Measurements from ENCODE around the gene ANLN. TPM values are rescaled to one million over a fixed set of nuclear protein-coding genes. Genes with fewer than 3 reads are reported as not detected.

The ANLN gene
- total and polyA plus RNA-seq, 2 experiments from 2014 or later, result 26.9 to 66.7 TPM

GRCh38 chr7:36363515-36363914 lies 26.1 kb upstream of the ANLN start:
- ATAC-seq (no peak), DNase-seq (ENCODE audit: low spot score) (no peak)
- Mint-ChIP-seq H3K27me3 (ENCODE audit: insufficient read depth, low read depth, poor library complexity) (peaks cover 89% of the 10 kb centered on the region), H3K27ac (no peak overlapping the region), H3K4me3 (no peak overlapping the region), H3K4me1 (peaks cover 22% of the 10 kb centered on the region; the same call in 2 of the 3 replicates), H3K36me3 (ENCODE audit: low read depth) (no peaks in the 10 kb centered on the region), H3K9me3 (no peaks in the 10 kb centered on the region)
- H3K27me3 ChIP-seq (ENCODE audit: insufficient read depth), result peaks cover 94% of the 10 kb centered on the region
- no peaks in the 10 kb centered on the region for H3K79me2 ChIP-seq (replicated peaks; ENCODE audit: insufficient read depth)
- TF ChIP-seq ZNF114 (CRISPR knock-in tag; IDR thresholded peaks at IDR 0.05), result no peak
- TF ChIP-seq, protein P1, sequence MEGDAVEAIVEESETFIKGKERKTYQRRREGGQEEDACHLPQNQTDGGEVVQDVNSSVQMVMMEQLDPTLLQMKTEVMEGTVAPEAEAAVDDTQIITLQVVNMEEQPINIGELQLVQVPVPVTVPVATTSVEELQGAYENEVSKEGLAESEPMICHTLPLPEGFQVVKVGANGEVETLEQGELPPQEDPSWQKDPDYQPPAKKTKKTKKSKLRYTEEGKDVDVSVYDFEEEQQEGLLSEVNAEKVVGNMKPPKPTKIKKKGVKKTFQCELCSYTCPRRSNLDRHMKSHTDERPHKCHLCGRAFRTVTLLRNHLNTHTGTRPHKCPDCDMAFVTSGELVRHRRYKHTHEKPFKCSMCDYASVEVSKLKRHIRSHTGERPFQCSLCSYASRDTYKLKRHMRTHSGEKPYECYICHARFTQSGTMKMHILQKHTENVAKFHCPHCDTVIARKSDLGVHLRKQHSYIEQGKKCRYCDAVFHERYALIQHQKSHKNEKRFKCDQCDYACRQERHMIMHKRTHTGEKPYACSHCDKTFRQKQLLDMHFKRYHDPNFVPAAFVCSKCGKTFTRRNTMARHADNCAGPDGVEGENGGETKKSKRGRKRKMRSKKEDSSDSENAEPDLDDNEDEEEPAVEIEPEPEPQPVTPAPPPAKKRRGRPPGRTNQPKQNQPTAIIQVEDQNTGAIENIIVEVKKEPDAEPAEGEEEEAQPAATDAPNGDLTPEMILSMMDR (conservative IDR thresholded peaks at IDR 0.05; ENCODE audit: low read depth in 2 of 2), result no peak
- no peak for TF ChIP-seq EZH2 (IDR thresholded peaks at IDR 0.05; ENCODE audit: low read depth, unreplicated experiment)
- no peak for TF ChIP-seq JUNB (IDR thresholded peaks at IDR 0.05; ENCODE audit: unreplicated experiment)
- TF ChIP-seq CREB1 (CRISPR knock-in tag; IDR thresholded peaks at IDR 0.05; ENCODE audit: low read depth), result no peak
- TF ChIP-seq ZNF331 (CRISPR knock-in tag; IDR thresholded peaks at IDR 0.05; ENCODE audit: low read depth), result no peak
- no peak for TF ChIP-seq POLR2AphosphoS5 (IDR thresholded peaks at IDR 0.05; ENCODE audit: low read depth)
- TF ChIP-seq STAT1 (IDR thresholded peaks at IDR 0.05; ENCODE audit: unreplicated experiment), result no peak
- no peak overlapping the region for H3K4me3 ChIP-seq
- no peak overlapping the region for H2AFZ ChIP-seq
- no peaks in the 10 kb centered on the region; the same call in 1 of the 2 replicates for H4K20me1 ChIP-seq (replicated peaks; ENCODE audit: insufficient read depth)
- H3K9me2 ChIP-seq (ENCODE audit: insufficient read depth), result no peaks in the 10 kb centered on the region
- peaks cover 26% of the 10 kb centered on the region for H3K4me1 ChIP-seq (ENCODE audit: insufficient read depth)
- no peak overlapping the region for H3K27ac ChIP-seq (ENCODE audit: low read depth)
- no peak overlapping the region for H3K4me2 ChIP-seq
- H3K36me3 ChIP-seq (ENCODE audit: insufficient read depth), result no peaks in the 10 kb centered on the region
- H3F3A ChIP-seq (replicated peaks; ENCODE audit: low read depth), result no peaks in the 10 kb centered on the region

DNA sequence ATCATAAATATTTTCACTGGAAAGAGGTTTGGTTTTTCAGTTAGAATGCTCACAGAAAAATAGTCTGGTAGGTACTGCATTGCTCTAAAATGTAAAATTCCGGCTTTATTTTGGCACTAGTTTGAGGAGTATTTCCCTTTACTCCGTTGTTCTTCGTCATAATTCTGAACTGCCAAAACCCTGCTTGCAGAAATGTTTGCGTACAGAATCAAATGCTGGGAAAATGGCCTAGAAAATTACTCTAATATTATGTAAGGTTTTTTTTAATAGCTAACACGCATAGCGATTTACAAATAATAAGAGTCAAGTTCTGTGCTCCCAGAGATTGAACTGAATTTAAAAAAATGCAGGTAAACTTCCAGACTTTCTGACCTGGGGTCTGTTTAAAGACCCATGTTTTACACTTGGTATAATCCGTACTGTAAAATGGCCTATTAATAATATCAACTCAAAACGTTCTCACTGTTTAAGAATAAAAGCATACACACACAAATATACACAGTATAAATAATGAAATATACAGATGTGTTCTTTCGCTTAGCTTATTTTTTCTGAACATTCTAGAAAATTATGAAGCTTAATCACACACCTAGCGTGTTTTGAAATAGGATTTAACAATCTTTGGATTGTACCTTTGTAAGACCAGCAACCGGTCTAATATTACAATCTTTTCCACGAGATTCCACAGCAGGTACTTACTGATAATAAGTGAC lies 23.5 kb upstream of the ANLN start:
- H3K4me2 ChIP-seq, result peak overlapping the region; percentile 82
- H3K27me3 ChIP-seq (ENCODE audit: insufficient read depth), result peaks cover 78% of the 10 kb centered on the region
- Mint-ChIP-seq H3K27me3 (ENCODE audit: insufficient read depth, low read depth, poor library complexity) (peaks cover 65% of the 10 kb centered on the region), H3K9me3 (no peaks in the 10 kb centered on the region), H3K4me1 (peaks cover under 1% of the 10 kb centered on the region; the same call in 2 of the 3 replicates), H3K36me3 (ENCODE audit: low read depth) (no peaks in the 10 kb centered on the region), H3K27ac (no peak overlapping the region), H3K4me3 (peak overlapping the region; percentile 72)
- no peaks in the 10 kb centered on the region for H3F3A ChIP-seq (replicated peaks; ENCODE audit: low read depth)
- H3K27ac ChIP-seq (ENCODE audit: low read depth), result no peak overlapping the region
- H2AFZ ChIP-seq, result peak overlapping the region; percentile 86
- peaks cover 6% of the 10 kb centered on the region; the same call in 1 of the 2 replicates for H3K4me1 ChIP-seq (ENCODE audit: insufficient read depth)
- H3K4me3 ChIP-seq, result peak overlapping the region; percentile 85
- H3K9me2 ChIP-seq (ENCODE audit: insufficient read depth), result no peaks in the 10 kb centered on the region
- no peaks in the 10 kb centered on the region for H3K36me3 ChIP-seq (ENCODE audit: insufficient read depth)
- H3K79me2 ChIP-seq (replicated peaks; ENCODE audit: insufficient read depth), result no peaks in the 10 kb centered on the region
- no peak for ATAC-seq
- no peaks in the 10 kb centered on the region; the same call in 1 of the 2 replicates for H4K20me1 ChIP-seq (replicated peaks; ENCODE audit: insufficient read depth)
- DNase-seq (ENCODE audit: low spot score), result no peak
- TF ChIP-seq ETS1 (IDR thresholded peaks at IDR 0.05) (no peak), REST (IDR thresholded peaks at IDR 0.05; ENCODE audit: unreplicated experiment) (no peak), ZNF331 (CRISPR knock-in tag; IDR thresholded peaks at IDR 0.05; ENCODE audit: low read depth) (no peak), ZNF114 (CRISPR knock-in tag; IDR thresholded peaks at IDR 0.05) (no peak), STAT1 (IDR thresholded peaks at IDR 0.05; ENCODE audit: unreplicated experiment) (no peak), CREB1 (CRISPR knock-in tag; IDR thresholded peaks at IDR 0.05; ENCODE audit: low read depth) (no peak), POLR2AphosphoS5 (IDR thresholded peaks at IDR 0.05; ENCODE audit: low read depth) (no peak), EZH2 (IDR thresholded peaks at IDR 0.05; ENCODE audit: low read depth, unreplicated experiment) (no peak), NANOG (IDR thresholded peaks at IDR 0.05; ENCODE audit: borderline replicate concordance) (no peak), EZH2phosphoT487 (IDR thresholded peaks at IDR 0.05; ENCODE audit: unreplicated experiment) (no peak)
